H9 (cell line): ENCODE measurements around the gene CXorf58. TPM values are rescaled to one million over a fixed set of nuclear protein-coding genes. Genes with fewer than 3 reads are reported as not detected.

Experiments
- DNase-seq: peaks from one replicate; pipeline ENCODE4 v3.0.0-alpha.2; 2017
- H2AFZ ChIP-seq: one replicate; pipeline ENCODE4 v1.6.1; 2013; ENCODE audit warnings: mild to moderate bottlenecking, low read length, control low read depth, moderate library complexity
- H2AK5ac ChIP-seq: 2 replicates; pipeline ENCODE4 v1.6.1; 2013; ENCODE audit warnings: low read length, control low read depth, mixed read lengths; ENCODE audit not compliant: insufficient read length
- H2BK120ac ChIP-seq: one replicate; pipeline ENCODE4 v1.6.1; 2013; ENCODE audit warnings: low read depth, mild to moderate bottlenecking, low read length, control low read depth, inconsistent platforms; ENCODE audit not compliant: poor library complexity, severe bottlenecking
- H2BK12ac ChIP-seq: 2 replicates; pipeline ENCODE4 v1.6.1; 2013; ENCODE audit warnings: low read length, control low read depth, mixed read lengths, low read depth; ENCODE audit not compliant: insufficient read length
- H2BK15ac ChIP-seq: 2 replicates; pipeline ENCODE4 v1.6.1; 2013; ENCODE audit warnings: low read depth, low read length, control low read depth
- H2BK20ac ChIP-seq: one replicate; pipeline ENCODE4 v1.6.1; 2013; ENCODE audit warnings: low read depth, mild to moderate bottlenecking, low read length, control low read depth, inconsistent platforms; ENCODE audit not compliant: poor library complexity, severe bottlenecking
- H2BK5ac ChIP-seq: 2 replicates; pipeline ENCODE4 v1.6.1; 2013; ENCODE audit warnings: low read length, control low read depth, mixed read lengths; ENCODE audit not compliant: insufficient read length
- H3K14ac ChIP-seq: 2 replicates; pipeline ENCODE4 v1.6.1; 2013; ENCODE audit warnings: low read length, control low read depth; ENCODE audit not compliant: insufficient read depth
- H3K18ac ChIP-seq: 2 replicates; pipeline ENCODE4 v1.6.1; 2013; ENCODE audit warnings: low read depth, mild to moderate bottlenecking, mixed read lengths, low read length, control low read depth; ENCODE audit not compliant: insufficient read length
- H3K23ac ChIP-seq: 2 replicates; pipeline ENCODE4 v1.6.1; 2013; ENCODE audit warnings: low read length, control low read depth, mixed read lengths, low read depth; ENCODE audit not compliant: insufficient read length
- H3K23me2 ChIP-seq: 2 replicates; pipeline ENCODE4 v1.6.1; 2013; ENCODE audit warnings: low read depth, mild to moderate bottlenecking, mixed read lengths, low read length, control low read depth; ENCODE audit not compliant: insufficient read length, poor library complexity, severe bottlenecking
- H3K27ac ChIP-seq: 2 replicates; pipeline ENCODE4 v1.5.1; 2013; ENCODE audit warnings: low read length, control low read depth, mixed read lengths, low read depth; ENCODE audit not compliant: insufficient read length
- H3K27me3 ChIP-seq: 2 replicates; pipeline ENCODE4 v1.6.1; 2013; ENCODE audit warnings: low read length, control low read depth, inconsistent platforms; ENCODE audit not compliant: insufficient read depth
- H3K4ac ChIP-seq: 2 replicates; pipeline ENCODE4 v1.6.1; 2013; ENCODE audit warnings: low read depth, mild to moderate bottlenecking, control low read depth, inconsistent platforms, low read length, moderate library complexity
- H3K4me1 ChIP-seq: 2 replicates; pipeline ENCODE4 v1.6.1; 2013; ENCODE audit warnings: low read length, control low read depth, inconsistent platforms; ENCODE audit not compliant: insufficient read depth
- H3K4me2 ChIP-seq: 2 replicates; pipeline ENCODE4 v1.6.1; 2013; ENCODE audit warnings: low read length, control low read depth, mixed read lengths; ENCODE audit not compliant: insufficient read length, insufficient read depth
- H3K56ac ChIP-seq: 2 replicates; pipeline ENCODE4 v1.6.1; 2013; ENCODE audit warnings: low read depth, mild to moderate bottlenecking, mixed read lengths, low read length, control low read depth; ENCODE audit not compliant: insufficient read length
- H3K79me1 ChIP-seq: 2 replicates; pipeline ENCODE4 v1.6.1; 2013; ENCODE audit warnings: low read depth, mild to moderate bottlenecking, moderate library complexity, low read length, control low read depth, inconsistent platforms; ENCODE audit not compliant: insufficient read depth, poor library complexity, severe bottlenecking
- H3K79me2 ChIP-seq: 2 replicates; pipeline ENCODE4 v1.6.1; 2013; ENCODE audit warnings: low read length, control low read depth, inconsistent platforms; ENCODE audit not compliant: insufficient read depth
- H3K9ac ChIP-seq: 2 replicates; pipeline ENCODE4 v1.6.1; 2013; ENCODE audit warnings: low read length, control low read depth, mixed read lengths; ENCODE audit not compliant: insufficient read length; ENCODE audit errors: extremely low read depth
- H3K9me3 ChIP-seq: one replicate; pipeline ENCODE4 v1.6.1; 2013; ENCODE audit warnings: low read depth, low read length, inconsistent platforms; ENCODE audit not compliant: control insufficient read depth
- H3T11ph ChIP-seq: one replicate; pipeline ENCODE4 v1.6.1; 2013; ENCODE audit warnings: mild to moderate bottlenecking, low read length, control low read depth, inconsistent platforms
- H4K20me1 ChIP-seq: one replicate; pipeline ENCODE4 v1.6.1; 2013; ENCODE audit not compliant: control insufficient read depth, insufficient read length, insufficient read depth
- H4K5ac ChIP-seq: 2 replicates; pipeline ENCODE4 v1.6.1; 2013; ENCODE audit warnings: low read depth, mild to moderate bottlenecking, mixed read lengths, low read length, control low read depth; ENCODE audit not compliant: insufficient read length
- H4K8ac ChIP-seq: replicated peaks from 2 replicates; pipeline ENCODE4 v1.6.1; 2013; ENCODE audit warnings: low read length, control low read depth, mixed read lengths, low read depth; ENCODE audit not compliant: insufficient read length
- H4K91ac ChIP-seq: 2 replicates; pipeline ENCODE4 v1.6.1; 2013; ENCODE audit warnings: low read depth, mild to moderate bottlenecking, moderate library complexity, mixed read lengths, low read length, control low read depth; ENCODE audit not compliant: insufficient read length
- H3K27ac Mint-ChIP-seq, 3 experiments: 2 replicates in 2 of 3; 3 replicates in 1 of 3; pipeline ENCODE4 v1.8.0; 2020 to 2021; ENCODE audit warnings: mixed read lengths in 3 of 3, mild to moderate bottlenecking in 1 of 3, moderate library complexity in 1 of 3
- H3K27me3 Mint-ChIP-seq: 2 replicates; pipeline ENCODE4 v1.8.0; 2021; ENCODE audit warnings: low read depth, mild to moderate bottlenecking, moderate library complexity, mixed read lengths
- H3K36me3 Mint-ChIP-seq, 3 experiments: 2 replicates in 2 of 3; 3 replicates in 1 of 3; pipeline ENCODE4 v1.8.0; 2020 to 2021; ENCODE audit warnings: low read depth in 3 of 3, mixed read lengths in 3 of 3; ENCODE audit not compliant: insufficient read depth in 1 of 3
- H3K4me1 Mint-ChIP-seq, 2 experiments: 2 replicates each; pipeline ENCODE4 v1.8.0; 2020; ENCODE audit warnings: mixed read lengths in 2 of 2
- H3K4me3 Mint-ChIP-seq, 2 experiments: 2 replicates in 1 of 2; 3 replicates in 1 of 2; pipeline ENCODE4 v1.8.0; 2020 to 2021; ENCODE audit warnings: mild to moderate bottlenecking in 2 of 2, mixed read lengths in 2 of 2, moderate library complexity in 1 of 2
- H3K9me3 Mint-ChIP-seq, 2 experiments: 2 replicates in 1 of 2; 3 replicates in 1 of 2; pipeline ENCODE4 v1.8.0; 2020; ENCODE audit warnings: mild to moderate bottlenecking in 2 of 2, mixed read lengths in 2 of 2, moderate library complexity in 1 of 2
- WGBS: extraction: QIAGEN DNeasy Blood & Tissue Kit; methylation state at CpG from one replicate; pipeline ENCODE4 v1.1.7; 2013; ENCODE audit warnings: missing lambda C conversion rate, low lambda C conversion rate, mixed read lengths; ENCODE audit not compliant: insufficient read length; ENCODE audit errors: extremely low coverage; 5-methylcytosine and 5-hydroxymethylcytosine counted together
- total RNA-seq: library from RNA; stranded (reverse); gene quantifications from 2 replicates; pipeline ENCODE4 v1.2.1, GENCODE V29; 2021
- TF ChIP-seq, protein P1 (sequence below): fragments of 200-600 bp; sonication (generic); conservative IDR thresholded peaks from 3 replicates; pipeline ENCODE4 v1.8.0; 2021; ENCODE audit warnings: antibody characterized with exemption, mild to moderate bottlenecking

Gene CXorf58
- total RNA-seq, 1 experiment from 2014 or later: not detected

DNA sequence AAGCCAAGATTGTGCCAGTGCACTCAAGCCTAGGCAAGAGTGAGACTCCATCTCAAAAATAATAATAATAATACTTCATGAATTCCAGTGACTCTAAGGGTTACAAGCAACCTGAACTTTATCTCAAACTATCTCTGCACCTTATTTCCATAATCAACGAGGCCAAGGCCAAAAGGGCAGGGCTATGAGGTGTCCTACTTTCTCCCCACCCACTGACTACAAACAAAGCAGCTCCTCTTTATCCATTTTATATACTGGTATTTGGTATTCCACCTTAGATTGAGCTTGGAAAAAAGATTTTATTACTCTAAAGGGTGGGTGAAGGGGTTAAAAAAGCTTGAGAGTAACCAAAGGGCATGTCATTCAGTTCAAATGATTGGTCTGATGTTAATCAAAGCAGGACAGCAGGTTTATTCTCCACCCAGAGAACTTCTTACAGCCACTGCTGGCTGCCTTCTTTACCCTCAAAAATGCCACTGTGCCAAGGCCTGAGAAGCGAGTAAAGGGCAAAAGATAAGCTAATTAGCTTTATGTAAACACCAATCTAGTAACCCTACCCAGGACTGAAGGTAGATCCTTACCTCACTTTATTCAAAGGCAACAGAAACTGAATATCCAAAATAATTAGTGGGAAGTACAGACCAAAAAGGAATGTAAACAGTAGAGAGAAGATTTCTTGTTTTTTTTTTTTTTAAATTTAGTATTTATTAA lies 28.3 kb upstream of the CXorf58 start:
- no peaks in the 10 kb centered on the region for H3K27me3 Mint-ChIP-seq
- H2BK12ac ChIP-seq: no peak overlapping the region
- no peak overlapping the region for H4K91ac ChIP-seq
- no peak overlapping the region for H4K8ac ChIP-seq
- H3T11ph ChIP-seq: no peak overlapping the region
- no peak overlapping the region for H3K27ac ChIP-seq
- H3K14ac ChIP-seq: no peak overlapping the region
- no peaks in the 10 kb centered on the region for H3K9me3 Mint-ChIP-seq
- TF ChIP-seq, protein P1, sequence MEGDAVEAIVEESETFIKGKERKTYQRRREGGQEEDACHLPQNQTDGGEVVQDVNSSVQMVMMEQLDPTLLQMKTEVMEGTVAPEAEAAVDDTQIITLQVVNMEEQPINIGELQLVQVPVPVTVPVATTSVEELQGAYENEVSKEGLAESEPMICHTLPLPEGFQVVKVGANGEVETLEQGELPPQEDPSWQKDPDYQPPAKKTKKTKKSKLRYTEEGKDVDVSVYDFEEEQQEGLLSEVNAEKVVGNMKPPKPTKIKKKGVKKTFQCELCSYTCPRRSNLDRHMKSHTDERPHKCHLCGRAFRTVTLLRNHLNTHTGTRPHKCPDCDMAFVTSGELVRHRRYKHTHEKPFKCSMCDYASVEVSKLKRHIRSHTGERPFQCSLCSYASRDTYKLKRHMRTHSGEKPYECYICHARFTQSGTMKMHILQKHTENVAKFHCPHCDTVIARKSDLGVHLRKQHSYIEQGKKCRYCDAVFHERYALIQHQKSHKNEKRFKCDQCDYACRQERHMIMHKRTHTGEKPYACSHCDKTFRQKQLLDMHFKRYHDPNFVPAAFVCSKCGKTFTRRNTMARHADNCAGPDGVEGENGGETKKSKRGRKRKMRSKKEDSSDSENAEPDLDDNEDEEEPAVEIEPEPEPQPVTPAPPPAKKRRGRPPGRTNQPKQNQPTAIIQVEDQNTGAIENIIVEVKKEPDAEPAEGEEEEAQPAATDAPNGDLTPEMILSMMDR: no peak
- DNase-seq: no peak
- H3K79me1 ChIP-seq: no peaks in the 10 kb centered on the region
- H3K4ac ChIP-seq: no peak overlapping the region
- H3K27ac Mint-ChIP-seq: no peak overlapping the region
- H3K9me3 ChIP-seq: no peaks in the 10 kb centered on the region
- H2AK5ac ChIP-seq: no peak overlapping the region
- H2BK120ac ChIP-seq: no peak overlapping the region
- H2AFZ ChIP-seq: no peak overlapping the region
- H3K4me1 ChIP-seq: no peaks in the 10 kb centered on the region; the same call in 1 of the 2 replicates
- no peak overlapping the region for H3K4me3 Mint-ChIP-seq
- WGBS: no CpG with 5 or more reads among the region's 2 CpGs
- no peak overlapping the region for H3K23ac ChIP-seq
- H3K36me3 Mint-ChIP-seq: peaks cover 2 to 17% (median 12%) of the 10 kb centered on the region in 3 experiments; a peak in 4 of 7 replicates
- no peak overlapping the region for H3K4me2 ChIP-seq
- no peak overlapping the region for H2BK20ac ChIP-seq
- H3K56ac ChIP-seq: no peak overlapping the region
- H3K18ac ChIP-seq: no peak overlapping the region
- H3K79me2 ChIP-seq: no peaks in the 10 kb centered on the region
- H3K4me1 Mint-ChIP-seq: peaks cover 17 to 21% of the 10 kb centered on the region in 2 experiments
- H4K5ac ChIP-seq: no peak overlapping the region
- no peak overlapping the region for H2BK5ac ChIP-seq
- no peak overlapping the region for H3K9ac ChIP-seq
- H2BK15ac ChIP-seq: no peak overlapping the region
- no peaks in the 10 kb centered on the region for H4K20me1 ChIP-seq
- no peaks in the 10 kb centered on the region for H3K23me2 ChIP-seq
- H3K27me3 ChIP-seq: no peaks in the 10 kb centered on the region
